ENCODE results near the gene DLG1.

- TF ChIP-seq, protein P1, sequence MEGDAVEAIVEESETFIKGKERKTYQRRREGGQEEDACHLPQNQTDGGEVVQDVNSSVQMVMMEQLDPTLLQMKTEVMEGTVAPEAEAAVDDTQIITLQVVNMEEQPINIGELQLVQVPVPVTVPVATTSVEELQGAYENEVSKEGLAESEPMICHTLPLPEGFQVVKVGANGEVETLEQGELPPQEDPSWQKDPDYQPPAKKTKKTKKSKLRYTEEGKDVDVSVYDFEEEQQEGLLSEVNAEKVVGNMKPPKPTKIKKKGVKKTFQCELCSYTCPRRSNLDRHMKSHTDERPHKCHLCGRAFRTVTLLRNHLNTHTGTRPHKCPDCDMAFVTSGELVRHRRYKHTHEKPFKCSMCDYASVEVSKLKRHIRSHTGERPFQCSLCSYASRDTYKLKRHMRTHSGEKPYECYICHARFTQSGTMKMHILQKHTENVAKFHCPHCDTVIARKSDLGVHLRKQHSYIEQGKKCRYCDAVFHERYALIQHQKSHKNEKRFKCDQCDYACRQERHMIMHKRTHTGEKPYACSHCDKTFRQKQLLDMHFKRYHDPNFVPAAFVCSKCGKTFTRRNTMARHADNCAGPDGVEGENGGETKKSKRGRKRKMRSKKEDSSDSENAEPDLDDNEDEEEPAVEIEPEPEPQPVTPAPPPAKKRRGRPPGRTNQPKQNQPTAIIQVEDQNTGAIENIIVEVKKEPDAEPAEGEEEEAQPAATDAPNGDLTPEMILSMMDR (IDR thresholded peaks at IDR 0.05), result no peak
- no peak for TF ChIP-seq POLR2A (IDR thresholded peaks at IDR 0.05)
Observed at GRCh38 chr3:197137751-197138150, 160.7 kb downstream of the DLG1 start.
